ENCODE results near the gene GPRIN2. TPM values are rescaled to one million over a fixed set of nuclear protein-coding genes. Genes with fewer than 3 reads are reported as not detected.
"Not testable (repeated sequence)": the region's sequence is repeated elsewhere in the genome, so short reads cannot be mapped to it uniquely, and the experiment has no call there.

GPRIN2 gene
- polyA plus RNA-seq, 3 donors = not detected

DNA sequence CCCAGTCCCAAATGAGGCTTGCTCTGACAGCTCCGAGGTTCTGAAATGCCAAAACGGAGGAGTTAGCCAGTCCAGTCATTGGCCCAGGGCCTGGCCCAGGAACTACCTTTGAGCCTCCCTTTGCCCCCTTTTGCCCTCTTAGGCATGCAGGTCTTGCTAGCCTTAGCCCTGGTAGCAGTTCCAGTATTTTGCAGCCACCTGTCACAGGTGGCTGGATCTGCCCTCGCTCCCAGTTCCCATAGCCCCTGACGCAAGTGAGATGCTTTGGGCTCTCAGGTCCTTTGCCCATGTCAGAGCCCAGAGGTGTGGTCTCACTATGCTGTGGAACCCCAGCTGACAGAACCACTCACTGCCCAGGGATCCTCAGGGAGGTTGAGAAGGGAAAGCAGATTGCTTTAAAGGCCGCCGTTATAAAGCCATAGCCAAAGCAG lies 42.0 kb downstream of the GPRIN2 start:
- Mint-ChIP-seq H3K27ac (no peak overlapping the region), H3K4me3 (no peak overlapping the region), H3K36me3 (no peaks in the 10 kb centered on the region), H3K4me1 (no peaks in the 10 kb centered on the region), H3K9me3 (peaks cover 0 to 2% (median under 1%) of the 10 kb centered on the region in 7 donors), H3K27me3 (ENCODE audit: low read depth in 3 of 3) (peaks cover 0 to 3% (median 3%) of the 10 kb centered on the region in 3 donors)
- H3K79me2 ChIP-seq (ENCODE audit: insufficient read depth, low read length) = no peaks in the 10 kb centered on the region
- H2AFZ ChIP-seq (ENCODE audit: insufficient read depth, low read depth, low read length, poor library complexity, severe bottlenecking) = no peak overlapping the region
- TF ChIP-seq, protein P1, sequence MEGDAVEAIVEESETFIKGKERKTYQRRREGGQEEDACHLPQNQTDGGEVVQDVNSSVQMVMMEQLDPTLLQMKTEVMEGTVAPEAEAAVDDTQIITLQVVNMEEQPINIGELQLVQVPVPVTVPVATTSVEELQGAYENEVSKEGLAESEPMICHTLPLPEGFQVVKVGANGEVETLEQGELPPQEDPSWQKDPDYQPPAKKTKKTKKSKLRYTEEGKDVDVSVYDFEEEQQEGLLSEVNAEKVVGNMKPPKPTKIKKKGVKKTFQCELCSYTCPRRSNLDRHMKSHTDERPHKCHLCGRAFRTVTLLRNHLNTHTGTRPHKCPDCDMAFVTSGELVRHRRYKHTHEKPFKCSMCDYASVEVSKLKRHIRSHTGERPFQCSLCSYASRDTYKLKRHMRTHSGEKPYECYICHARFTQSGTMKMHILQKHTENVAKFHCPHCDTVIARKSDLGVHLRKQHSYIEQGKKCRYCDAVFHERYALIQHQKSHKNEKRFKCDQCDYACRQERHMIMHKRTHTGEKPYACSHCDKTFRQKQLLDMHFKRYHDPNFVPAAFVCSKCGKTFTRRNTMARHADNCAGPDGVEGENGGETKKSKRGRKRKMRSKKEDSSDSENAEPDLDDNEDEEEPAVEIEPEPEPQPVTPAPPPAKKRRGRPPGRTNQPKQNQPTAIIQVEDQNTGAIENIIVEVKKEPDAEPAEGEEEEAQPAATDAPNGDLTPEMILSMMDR (IDR thresholded peaks at IDR 0.05) = no peak
- H3K4me3 ChIP-seq (replicated peaks in 1 of 3; ENCODE audit: low read depth in 2 of 3, low read length in 3 of 3) = no peak overlapping the region
- no peak overlapping the region for H3K9ac ChIP-seq (ENCODE audit: insufficient read depth, low read length, poor library complexity, severe bottlenecking)
- H3K9me3 ChIP-seq (replicated peaks in 1 of 2; ENCODE audit: control insufficient read depth in 1 of 2, insufficient read depth in 1 of 2, low read length in 2 of 2) = no peaks in the 10 kb centered on the region
- 73% methylated on average over 6 of the region's 6 CpGs for WGBS (ENCODE audit: insufficient coverage)
- no peaks in the 10 kb centered on the region for H3K27me3 ChIP-seq (ENCODE audit: control insufficient read depth in 2 of 2, insufficient read depth in 2 of 2, low read length in 2 of 2)
- no peak overlapping the region for H3K4me2 ChIP-seq (replicated peaks; ENCODE audit: extremely low read depth, low read length, poor library complexity, severe bottlenecking)
- H3K27ac ChIP-seq (ENCODE audit: low read depth in 1 of 2, low read length in 2 of 2) = no peak overlapping the region
- H4K20me1 ChIP-seq (ENCODE audit: insufficient read depth, low read length) = no peaks in the 10 kb centered on the region
- intact Hi-C loops (cut with micrococcal nuclease) = no loop called here
- H3K4me1 ChIP-seq (ENCODE audit: control insufficient read depth in 1 of 2, insufficient read depth in 2 of 2, low read length in 2 of 2) = no peaks in the 10 kb centered on the region
- H3K36me3 ChIP-seq (replicated peaks in 1 of 2; ENCODE audit: control insufficient read depth in 1 of 2, insufficient read depth in 2 of 2, low read length in 2 of 2) = no peaks in the 10 kb centered on the region
- no peak for DNase-seq

DNA sequence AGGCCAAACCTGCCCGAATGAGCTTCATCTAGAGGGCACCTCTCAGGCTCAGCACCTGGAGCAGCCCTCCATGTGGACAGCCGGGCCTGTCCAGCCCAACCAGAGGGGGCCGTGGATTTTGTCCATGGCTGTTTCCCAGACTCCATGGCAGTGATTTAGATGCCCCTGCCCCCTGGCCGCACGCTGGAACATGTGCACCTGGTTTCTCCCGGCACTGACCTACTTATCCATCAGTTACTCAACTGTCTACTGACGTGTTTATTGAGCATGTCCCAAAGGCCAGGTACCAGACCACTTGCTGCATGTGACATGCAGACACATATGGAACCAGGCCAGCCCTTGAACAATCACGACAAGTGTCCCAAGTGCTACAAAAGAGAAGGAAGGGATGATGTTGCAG lies 43.1 kb downstream of the GPRIN2 start:
- not testable (repeated sequence) for H3K27ac Mint-ChIP-seq

DNA sequence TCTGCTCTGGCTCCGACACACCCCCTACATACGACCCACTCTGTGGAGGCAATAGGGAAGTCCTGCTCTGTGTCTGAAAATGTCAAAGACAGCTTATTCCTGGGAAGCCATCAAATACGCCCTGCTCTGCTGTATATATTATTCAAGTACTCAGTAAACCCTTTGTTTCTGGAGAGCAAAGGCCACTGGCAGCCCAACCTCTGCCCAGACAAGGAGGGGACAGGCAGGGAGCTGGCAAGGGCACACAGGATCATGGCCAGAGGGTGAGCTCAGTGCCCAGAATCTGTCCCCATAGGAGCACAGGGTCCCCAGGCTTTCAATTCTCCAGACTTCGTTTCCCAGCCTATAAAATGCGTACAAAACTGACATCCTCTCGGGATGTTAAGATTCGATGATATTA lies 43.7 kb downstream of the GPRIN2 start:
- H3K36me3 Mint-ChIP-seq; DNase-seq; H3K79me2 ChIP-seq (ENCODE audit: insufficient read depth, low read length); intact Hi-C loops (cut with micrococcal nuclease); H3K4me3 ChIP-seq (replicated peaks in 1 of 3; ENCODE audit: low read depth in 2 of 3, low read length in 3 of 3); H3K36me3 ChIP-seq (replicated peaks in 1 of 2; ENCODE audit: control insufficient read depth in 1 of 2, insufficient read depth in 2 of 2, low read length in 2 of 2); H3K4me2 ChIP-seq (replicated peaks; ENCODE audit: extremely low read depth, low read length, poor library complexity, severe bottlenecking); H4K20me1 ChIP-seq (ENCODE audit: insufficient read depth, low read length); H3K4me3 Mint-ChIP-seq; H3K27ac Mint-ChIP-seq; H3K4me1 ChIP-seq (ENCODE audit: control insufficient read depth in 1 of 2, insufficient read depth in 2 of 2, low read length in 2 of 2); H3K9me3 ChIP-seq (replicated peaks in 1 of 2; ENCODE audit: control insufficient read depth in 1 of 2, insufficient read depth in 1 of 2, low read length in 2 of 2); H3K4me1 Mint-ChIP-seq; H3K27me3 ChIP-seq (ENCODE audit: control insufficient read depth in 2 of 2, insufficient read depth in 2 of 2, low read length in 2 of 2); H3K27ac ChIP-seq (ENCODE audit: low read depth in 1 of 2, low read length in 2 of 2); H3K27me3 Mint-ChIP-seq (ENCODE audit: low read depth in 3 of 3); H3K9ac ChIP-seq (ENCODE audit: insufficient read depth, low read length, poor library complexity, severe bottlenecking); H3K9me3 Mint-ChIP-seq; H2AFZ ChIP-seq (ENCODE audit: insufficient read depth, low read depth, low read length, poor library complexity, severe bottlenecking): not testable (repeated sequence)
- WGBS (ENCODE audit: insufficient coverage) = no CpG with 5 or more reads among the region's 7 CpGs

More for the DNA sequence above, 43.1 kb downstream of the GPRIN2 start:
- H3K27ac ChIP-seq (ENCODE audit: low read depth in 1 of 2, low read length in 2 of 2); H3K4me2 ChIP-seq (replicated peaks; ENCODE audit: extremely low read depth, low read length, poor library complexity, severe bottlenecking); H3K9me3 Mint-ChIP-seq; H4K20me1 ChIP-seq (ENCODE audit: insufficient read depth, low read length); intact Hi-C loops (cut with micrococcal nuclease); H3K4me1 ChIP-seq (ENCODE audit: control insufficient read depth in 1 of 2, insufficient read depth in 2 of 2, low read length in 2 of 2); H3K36me3 ChIP-seq (replicated peaks in 1 of 2; ENCODE audit: control insufficient read depth in 1 of 2, insufficient read depth in 2 of 2, low read length in 2 of 2); H3K27me3 ChIP-seq (ENCODE audit: control insufficient read depth in 2 of 2, insufficient read depth in 2 of 2, low read length in 2 of 2); H3K4me3 Mint-ChIP-seq; H3K79me2 ChIP-seq (ENCODE audit: insufficient read depth, low read length); H3K9me3 ChIP-seq (replicated peaks in 1 of 2; ENCODE audit: control insufficient read depth in 1 of 2, insufficient read depth in 1 of 2, low read length in 2 of 2); H3K4me1 Mint-ChIP-seq; H3K9ac ChIP-seq (ENCODE audit: insufficient read depth, low read length, poor library complexity, severe bottlenecking); H2AFZ ChIP-seq (ENCODE audit: insufficient read depth, low read depth, low read length, poor library complexity, severe bottlenecking); H3K36me3 Mint-ChIP-seq; H3K4me3 ChIP-seq (replicated peaks in 1 of 3; ENCODE audit: low read depth in 2 of 3, low read length in 3 of 3); H3K27me3 Mint-ChIP-seq (ENCODE audit: low read depth in 3 of 3); DNase-seq: not testable (repeated sequence)
- no CpG with 5 or more reads among the region's 8 CpGs for WGBS (ENCODE audit: insufficient coverage)

DNA sequence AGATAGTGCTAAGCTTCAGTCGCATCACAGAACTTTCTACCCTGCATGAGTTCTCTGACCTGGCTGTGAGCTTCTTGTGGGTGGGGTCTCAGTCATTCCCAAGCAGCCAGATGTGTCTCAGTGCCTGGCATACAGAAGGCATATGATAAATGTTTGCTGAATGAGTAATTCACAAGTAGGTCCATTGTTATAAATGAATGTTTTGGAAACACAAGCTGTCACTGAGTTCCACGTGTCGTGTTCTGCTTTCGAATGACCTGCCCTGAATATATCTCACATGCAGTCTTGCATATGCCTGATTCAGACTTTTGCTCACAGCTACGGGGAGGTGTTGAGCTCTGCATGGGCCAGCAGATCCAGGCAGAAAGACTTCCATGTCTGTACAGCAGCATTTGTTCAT lies 44.5 kb downstream of the GPRIN2 start:
- H3K9me3 Mint-ChIP-seq; H3K36me3 Mint-ChIP-seq; H3K9me3 ChIP-seq (replicated peaks in 1 of 2; ENCODE audit: control insufficient read depth in 1 of 2, insufficient read depth in 1 of 2, low read length in 2 of 2); H3K36me3 ChIP-seq (replicated peaks in 1 of 2; ENCODE audit: control insufficient read depth in 1 of 2, insufficient read depth in 2 of 2, low read length in 2 of 2); H4K20me1 ChIP-seq (ENCODE audit: insufficient read depth, low read length); H3K4me2 ChIP-seq (replicated peaks; ENCODE audit: extremely low read depth, low read length, poor library complexity, severe bottlenecking); H3K27ac Mint-ChIP-seq; H2AFZ ChIP-seq (ENCODE audit: insufficient read depth, low read depth, low read length, poor library complexity, severe bottlenecking); H3K9ac ChIP-seq (ENCODE audit: insufficient read depth, low read length, poor library complexity, severe bottlenecking); H3K4me1 Mint-ChIP-seq; H3K4me3 ChIP-seq (replicated peaks in 1 of 3; ENCODE audit: low read depth in 2 of 3, low read length in 3 of 3); H3K4me3 Mint-ChIP-seq; intact Hi-C loops (cut with micrococcal nuclease); H3K27ac ChIP-seq (ENCODE audit: low read depth in 1 of 2, low read length in 2 of 2); H3K27me3 Mint-ChIP-seq (ENCODE audit: low read depth in 3 of 3); H3K27me3 ChIP-seq (ENCODE audit: control insufficient read depth in 2 of 2, insufficient read depth in 2 of 2, low read length in 2 of 2); H3K79me2 ChIP-seq (ENCODE audit: insufficient read depth, low read length); DNase-seq; H3K4me1 ChIP-seq (ENCODE audit: control insufficient read depth in 1 of 2, insufficient read depth in 2 of 2, low read length in 2 of 2): not testable (repeated sequence)
- no CpG with 5 or more reads among the region's 5 CpGs for WGBS (ENCODE audit: insufficient coverage)
